Lower lobe of right lung (tissue), 2 donors: ENCODE data around the gene LRP2. TPM values are rescaled to one million over a fixed set of nuclear protein-coding genes. Genes with fewer than 3 reads are reported as not detected.

ENCODE experiments used
- ATAC-seq, 2 donors: fragments of 200-7000 bp; cut with Tn5 transposase; one replicate each; pipeline ENCODE4 v1.9.1; 2020 to 2022; ENCODE audit warnings: mild to moderate bottlenecking in 2 of 2, moderate library complexity in 2 of 2
- DNase-seq: peaks from one replicate; pipeline ENCODE4 v3.0.0-alpha.2; 2020
- H3K27ac ChIP-seq: fragments of 200-600 bp; one replicate; pipeline ENCODE4 v1.8.0; 2022
- H3K27me3 ChIP-seq: fragments of 200-600 bp; one replicate; pipeline ENCODE4 v1.8.0; 2022; ENCODE audit warnings: low read depth
- H3K36me3 ChIP-seq: fragments of 200-600 bp; one replicate; pipeline ENCODE4 v1.8.0; 2022; ENCODE audit warnings: mild to moderate bottlenecking
- H3K4me1 ChIP-seq: fragments of 200-600 bp; one replicate; pipeline ENCODE4 v1.8.0; 2022
- H3K4me3 ChIP-seq: fragments of 200-600 bp; one replicate; pipeline ENCODE4 v1.8.0; 2022; ENCODE audit warnings: mild to moderate bottlenecking
- H3K9me3 ChIP-seq: fragments of 200-600 bp; one replicate; pipeline ENCODE4 v1.8.0; 2022
- intact Hi-C: fragments of 100-400 bp; cut with DNase I; formaldehyde crosslinking; loops from one replicate; pipeline ENCODE4 v1.11.0; 2022
- total RNA-seq: library from RNA; stranded (reverse); fragmentation: NEBNext Ultra II Directional; extraction: Animal tissue kit (Norgen Biotek cat#: 25700); gene quantifications from one replicate; pipeline ENCODE4 v1.2.1, GENCODE V29; 2021
- TF ChIP-seq, protein P1 (sequence below): fragments of 200-600 bp; IDR thresholded peaks from one replicate; pipeline ENCODE4 v1.8.0; 2022; ENCODE audit warnings: antibody characterized with exemption, mild to moderate bottlenecking
- donor health status: DM: no; HTN: yes; CAD: no; lungs with severe emphysema.

Gene LRP2
- total RNA-seq, 1 donor from 2014 or later = 47.8 TPM

DNA sequence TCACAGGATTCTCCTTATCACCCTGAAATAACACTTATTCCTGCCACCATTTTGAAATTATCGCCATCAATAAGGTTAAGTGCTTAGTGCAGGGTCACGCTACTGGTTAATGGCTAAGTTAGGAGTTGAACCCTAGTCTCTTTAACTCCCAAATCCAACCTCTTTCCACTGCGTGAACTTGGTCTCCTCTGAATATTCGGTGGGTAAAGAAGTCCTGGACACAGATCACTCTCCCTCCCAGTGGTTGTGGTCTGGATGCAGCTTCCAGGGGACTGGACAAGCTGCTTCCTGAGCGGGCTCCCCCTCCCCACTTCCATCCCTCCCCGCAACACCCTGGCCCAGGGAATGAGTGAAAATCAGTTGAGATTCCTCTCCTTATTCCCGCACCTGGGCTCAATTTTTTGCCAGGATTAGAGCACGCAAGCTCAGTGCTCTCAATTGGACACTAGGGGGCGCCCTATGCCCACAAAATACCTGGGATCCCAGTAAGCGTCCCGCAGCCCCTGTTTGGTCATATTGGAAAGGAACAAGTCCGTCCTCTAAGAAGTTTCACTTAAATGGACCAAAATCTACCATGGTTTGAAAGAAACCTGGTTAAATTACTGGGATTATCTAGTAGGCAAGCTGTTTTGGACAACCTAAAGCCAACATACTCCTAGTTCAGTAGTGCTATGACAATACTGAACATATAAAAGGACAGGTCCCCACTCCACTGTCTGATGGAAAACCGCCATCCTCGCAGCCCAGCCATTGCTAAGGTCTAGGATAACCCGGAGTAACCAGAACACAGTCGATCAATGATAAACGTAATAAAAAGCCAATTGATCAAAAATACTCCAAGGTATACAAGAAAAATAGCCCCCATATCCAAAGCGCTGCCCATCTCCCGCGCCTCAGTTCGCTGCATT, 252.6 kb downstream of the LRP2 start:
- ATAC-seq = peak; percentile 86 to 87
- H3K27me3 ChIP-seq = no peaks in the 10 kb centered on the region
- intact Hi-C loops = no loop called here
- no peak overlapping the region for H3K4me3 ChIP-seq
- no peak overlapping the region for H3K27ac ChIP-seq
- no peaks in the 10 kb centered on the region for H3K9me3 ChIP-seq
- no peaks in the 10 kb centered on the region for H3K36me3 ChIP-seq
- TF ChIP-seq, protein P1, sequence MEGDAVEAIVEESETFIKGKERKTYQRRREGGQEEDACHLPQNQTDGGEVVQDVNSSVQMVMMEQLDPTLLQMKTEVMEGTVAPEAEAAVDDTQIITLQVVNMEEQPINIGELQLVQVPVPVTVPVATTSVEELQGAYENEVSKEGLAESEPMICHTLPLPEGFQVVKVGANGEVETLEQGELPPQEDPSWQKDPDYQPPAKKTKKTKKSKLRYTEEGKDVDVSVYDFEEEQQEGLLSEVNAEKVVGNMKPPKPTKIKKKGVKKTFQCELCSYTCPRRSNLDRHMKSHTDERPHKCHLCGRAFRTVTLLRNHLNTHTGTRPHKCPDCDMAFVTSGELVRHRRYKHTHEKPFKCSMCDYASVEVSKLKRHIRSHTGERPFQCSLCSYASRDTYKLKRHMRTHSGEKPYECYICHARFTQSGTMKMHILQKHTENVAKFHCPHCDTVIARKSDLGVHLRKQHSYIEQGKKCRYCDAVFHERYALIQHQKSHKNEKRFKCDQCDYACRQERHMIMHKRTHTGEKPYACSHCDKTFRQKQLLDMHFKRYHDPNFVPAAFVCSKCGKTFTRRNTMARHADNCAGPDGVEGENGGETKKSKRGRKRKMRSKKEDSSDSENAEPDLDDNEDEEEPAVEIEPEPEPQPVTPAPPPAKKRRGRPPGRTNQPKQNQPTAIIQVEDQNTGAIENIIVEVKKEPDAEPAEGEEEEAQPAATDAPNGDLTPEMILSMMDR = peak; percentile 90
- peak; percentile 83 for DNase-seq
- H3K4me1 ChIP-seq = peaks cover 25% of the 10 kb centered on the region

DNA sequence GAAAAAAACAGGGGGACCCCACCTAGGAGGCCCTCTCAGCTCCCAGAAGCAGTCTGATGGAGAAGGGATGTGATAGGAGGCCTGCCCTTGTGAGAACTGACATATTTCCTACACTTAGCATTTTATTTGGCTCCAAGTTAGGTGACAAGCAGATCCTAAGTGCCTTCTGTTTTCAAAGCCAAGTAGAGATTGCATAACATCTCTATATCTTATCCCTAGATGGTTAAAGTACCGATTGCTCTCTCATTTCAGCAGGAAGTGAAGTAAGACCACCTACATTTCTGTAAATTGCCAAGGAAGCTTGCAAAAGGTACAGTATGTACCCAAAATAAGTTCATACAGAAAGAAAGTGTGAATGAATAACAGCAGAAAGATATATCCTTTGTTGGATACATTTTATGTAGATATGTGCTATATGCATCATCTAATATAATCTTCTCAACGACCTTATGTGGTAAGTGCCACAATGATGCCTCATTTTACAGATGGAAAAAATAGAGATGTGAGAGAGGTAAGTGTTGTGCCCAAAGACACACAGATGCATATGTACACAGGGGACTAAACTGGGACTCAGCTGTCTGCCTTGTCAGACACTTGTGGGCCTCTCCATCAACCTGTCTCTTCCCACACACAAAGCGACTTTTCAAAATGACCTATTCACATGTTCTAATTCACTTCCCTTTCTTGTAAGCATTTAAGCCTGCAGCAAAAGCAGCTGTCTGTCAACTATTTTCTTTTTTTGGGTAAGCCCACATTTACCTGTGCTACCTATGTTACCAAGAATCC, 254.0 kb downstream of the LRP2 start:
- Histone ChIP-seq H3K4me1 (peaks cover 25% of the 10 kb centered on the region), H3K4me3 (no peak overlapping the region), H3K9me3 (no peaks in the 10 kb centered on the region), H3K36me3 (no peaks in the 10 kb centered on the region), H3K27me3 (no peaks in the 10 kb centered on the region), H3K27ac (no peak overlapping the region)
- ATAC-seq = peak in 1 of 2 donors; percentile 7
- no peak for DNase-seq
- intact Hi-C loops = no loop called here
- TF ChIP-seq, protein P1 = no peak

DNA sequence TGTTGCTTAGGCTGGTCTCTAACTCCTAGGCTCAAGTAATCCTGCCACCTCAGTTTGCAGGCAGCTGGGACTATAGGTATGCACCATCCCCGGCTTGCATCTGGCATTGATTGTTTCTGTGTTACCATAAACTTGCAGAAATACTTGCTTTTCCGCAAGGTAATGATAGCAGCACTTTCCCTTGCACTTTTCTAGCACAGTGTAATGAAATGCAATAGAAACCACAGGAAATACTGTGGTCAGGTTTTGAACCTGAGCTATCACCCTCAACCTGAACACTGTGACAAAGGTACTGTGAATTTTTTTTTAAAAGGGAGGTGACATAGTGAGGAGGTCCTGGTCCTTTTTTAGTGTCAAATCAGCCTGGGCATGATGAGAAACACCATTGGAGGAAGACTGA, 254.7 kb downstream of the LRP2 start:
- Histone ChIP-seq H3K27ac (no peak overlapping the region), H3K27me3 (no peaks in the 10 kb centered on the region), H3K9me3 (no peaks in the 10 kb centered on the region), H3K4me3 (no peak overlapping the region), H3K36me3 (no peaks in the 10 kb centered on the region), H3K4me1 (peaks cover 25% of the 10 kb centered on the region)
- intact Hi-C loops = no loop called here
- DNase-seq = no peak
- TF ChIP-seq, protein P1 = no peak
- ATAC-seq = peak; percentile 21 to 59

DNA sequence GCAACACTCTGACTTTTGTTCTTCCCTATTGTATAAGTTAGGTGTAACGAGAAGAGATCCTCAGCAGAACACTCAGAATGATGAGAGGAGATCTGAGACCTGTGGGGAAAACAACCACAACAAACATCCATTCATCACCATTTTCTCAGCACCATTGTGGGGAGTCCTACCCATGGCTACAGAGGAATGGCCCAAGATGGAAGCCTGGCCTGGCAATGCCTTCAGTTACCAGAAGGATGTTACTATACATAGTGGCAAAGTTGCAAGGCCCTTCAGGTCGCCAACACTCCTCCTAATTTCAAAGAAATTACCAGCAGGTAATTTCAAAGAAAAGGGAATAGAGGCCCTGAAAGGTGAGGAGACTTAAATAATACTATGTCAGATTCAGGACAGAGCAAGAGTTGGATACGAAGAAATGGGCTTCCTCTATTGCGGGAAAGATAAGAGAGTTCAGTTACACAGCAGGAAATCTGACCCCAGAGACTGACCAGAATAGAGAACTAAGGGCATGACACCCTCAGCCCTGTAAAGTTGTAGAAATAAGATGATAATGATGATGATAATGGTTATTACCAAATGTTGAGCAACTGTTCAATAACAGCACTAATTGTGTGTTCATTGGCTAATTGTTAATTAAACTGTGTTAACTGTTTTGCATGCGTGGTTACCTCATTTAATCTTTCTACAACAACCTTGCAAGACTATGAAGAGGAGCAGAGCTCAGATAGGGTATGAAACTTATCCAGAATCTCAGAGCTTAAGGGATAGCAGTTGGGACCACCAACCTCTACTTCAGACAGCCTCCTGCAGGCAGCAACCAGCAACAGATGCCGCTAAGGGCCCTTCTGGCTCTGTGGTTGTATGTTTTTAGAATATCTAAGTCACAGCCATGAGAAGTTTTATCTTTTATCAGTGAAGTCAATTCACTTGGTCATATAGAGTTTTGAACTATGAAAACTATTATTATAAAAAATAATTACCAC, 255.5 kb downstream of the LRP2 start:
- intact Hi-C loops = no loop called here

More for the DNA sequence above, 255.5 kb downstream of the LRP2 start:
- no peak for DNase-seq
- Histone ChIP-seq H3K4me3 (no peak overlapping the region), H3K9me3 (no peaks in the 10 kb centered on the region), H3K27me3 (no peaks in the 10 kb centered on the region), H3K27ac (no peak overlapping the region), H3K4me1 (peaks cover 25% of the 10 kb centered on the region), H3K36me3 (no peaks in the 10 kb centered on the region)
- TF ChIP-seq, protein P1 = no peak
- peak in 1 of 2 donors; percentile 43 for ATAC-seq
